ENCODE measurements around the gene MRPL17.

Gene MRPL17

DNA sequence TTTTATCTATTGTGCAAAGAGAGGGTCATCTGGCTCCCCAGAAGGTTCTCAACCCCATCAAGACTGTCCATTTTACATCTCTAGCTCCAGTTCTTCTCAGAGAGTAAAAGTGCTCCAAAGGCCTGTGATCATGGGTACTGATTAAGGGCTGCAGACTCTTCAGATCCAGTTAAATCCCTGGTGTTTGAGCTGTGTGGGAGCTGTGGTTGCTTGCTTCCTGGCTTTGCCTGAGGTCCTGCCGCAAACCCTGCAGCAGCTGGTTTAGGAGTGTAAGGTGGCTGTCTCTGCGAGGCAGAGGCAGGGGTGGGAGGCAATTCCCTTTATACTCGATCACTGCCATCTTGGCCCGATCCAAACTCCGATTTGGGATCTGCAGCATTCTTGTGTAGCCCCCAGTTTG, 1.2 kb downstream of the MRPL17 start:
- DNase-seq = no peak

- DNase-seq = no peak
Observed at GRCh38 chr11:6681505-6681904, 1.6 kb downstream of the MRPL17 start.

- no peak for DNase-seq
Observed at GRCh38 chr11:6677018-6677417, 6.1 kb downstream of the MRPL17 start.

GRCh38 chr11:6674862-6675261, 8.3 kb downstream of the MRPL17 start:
- DNase-seq = no peak

DNA sequence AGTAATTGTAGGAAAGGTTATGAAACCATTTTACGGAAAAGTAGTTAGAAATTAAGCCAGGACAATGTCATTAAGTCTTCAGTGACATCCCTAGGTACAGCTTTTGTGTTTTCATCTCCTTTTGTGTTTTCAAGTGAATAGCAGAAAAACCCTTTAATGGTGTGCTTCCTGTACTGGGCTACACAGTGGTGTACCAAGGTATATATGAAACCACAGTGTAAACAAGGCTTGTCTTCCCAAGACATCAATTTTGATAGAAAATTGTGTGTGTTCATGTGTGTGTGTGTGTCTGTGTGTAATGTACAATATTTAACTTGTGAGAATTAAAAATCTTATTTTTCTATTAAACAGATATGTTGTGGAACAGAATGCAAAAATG, 8.9 kb downstream of the MRPL17 start:
- DNase-seq = no peak

GRCh38 chr11:6673523-6674218, 9.5 kb downstream of the MRPL17 start:
- DNase-seq = no peak

DNA sequence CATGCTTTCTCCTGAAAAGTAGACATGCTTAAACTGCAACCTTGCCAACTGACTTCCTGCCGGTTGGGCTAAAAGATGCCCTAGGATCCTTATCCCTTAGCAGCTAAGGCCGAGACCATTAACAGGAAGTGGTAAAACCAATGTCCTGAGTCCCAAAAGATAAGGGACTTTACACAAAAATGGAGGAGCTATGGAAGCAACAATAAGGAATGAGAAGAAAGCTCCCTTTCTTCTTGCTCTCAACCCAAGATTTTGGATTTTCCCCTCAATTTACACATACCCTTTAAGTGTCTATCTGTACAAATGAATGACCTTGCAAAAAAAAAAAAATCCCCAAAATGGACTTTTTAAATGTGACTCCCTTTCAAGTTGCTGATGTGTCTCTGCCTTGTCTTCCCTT, 11.1 kb downstream of the MRPL17 start:
- DNase-seq = no peak

- DNase-seq = no peak
Observed at GRCh38 chr11:6670202-6670830, 12.8 kb downstream of the MRPL17 start.

DNA sequence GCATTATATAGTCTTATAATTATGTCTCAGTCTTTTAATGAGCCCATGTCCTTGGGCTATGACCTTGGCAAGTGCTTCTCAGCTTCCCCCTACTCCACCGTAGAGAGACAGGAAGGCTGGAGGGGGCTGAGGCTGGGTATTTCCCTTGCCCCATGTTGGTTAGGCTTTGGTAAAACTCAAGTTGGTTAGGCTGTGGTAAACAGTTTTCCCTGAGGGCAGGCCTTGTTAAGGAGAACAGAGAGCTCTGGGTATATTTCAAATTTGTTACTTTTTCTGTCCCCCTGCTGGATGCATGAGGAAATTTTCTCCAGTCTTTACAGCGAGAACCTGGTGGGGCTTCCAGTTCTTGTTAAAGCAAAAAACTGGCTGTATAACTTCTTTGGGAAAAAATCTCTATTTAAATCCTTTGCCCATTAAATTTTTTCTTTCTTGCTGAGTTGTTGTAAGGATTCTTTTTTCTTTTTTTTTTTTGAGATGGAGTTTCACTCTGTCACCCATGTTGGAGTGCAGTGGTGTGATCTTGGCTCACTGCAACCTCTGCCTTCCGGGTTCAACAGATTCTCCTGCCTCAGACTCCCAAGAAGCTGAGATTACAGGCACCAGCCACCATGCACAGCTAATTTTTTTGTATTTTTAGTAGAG, 15.3 kb downstream of the MRPL17 start:
- no peak for DNase-seq

- no peak for DNase-seq
Observed at GRCh38 chr11:6666302-6667183, 16.6 kb downstream of the MRPL17 start.

DNA sequence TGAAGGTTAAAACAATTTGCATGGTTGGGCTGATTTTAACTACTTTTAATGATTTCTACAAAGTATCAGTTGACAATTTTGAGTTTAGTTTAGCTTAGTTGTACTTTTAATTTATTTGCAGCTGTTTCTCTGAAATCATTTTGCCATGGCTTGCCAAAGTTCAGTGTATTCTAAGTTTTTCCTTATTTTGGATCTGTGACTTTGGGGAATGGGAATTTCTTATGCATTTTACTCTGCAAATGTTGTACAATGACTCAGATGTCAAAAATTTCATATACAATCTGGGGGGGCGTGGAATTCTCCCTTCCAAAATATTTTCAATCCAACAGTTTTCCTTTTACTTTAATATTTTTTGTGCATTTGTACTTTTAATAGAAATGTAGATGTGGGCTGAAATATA, 18.6 kb downstream of the MRPL17 start:
- DNase-seq = no peak

DNA sequence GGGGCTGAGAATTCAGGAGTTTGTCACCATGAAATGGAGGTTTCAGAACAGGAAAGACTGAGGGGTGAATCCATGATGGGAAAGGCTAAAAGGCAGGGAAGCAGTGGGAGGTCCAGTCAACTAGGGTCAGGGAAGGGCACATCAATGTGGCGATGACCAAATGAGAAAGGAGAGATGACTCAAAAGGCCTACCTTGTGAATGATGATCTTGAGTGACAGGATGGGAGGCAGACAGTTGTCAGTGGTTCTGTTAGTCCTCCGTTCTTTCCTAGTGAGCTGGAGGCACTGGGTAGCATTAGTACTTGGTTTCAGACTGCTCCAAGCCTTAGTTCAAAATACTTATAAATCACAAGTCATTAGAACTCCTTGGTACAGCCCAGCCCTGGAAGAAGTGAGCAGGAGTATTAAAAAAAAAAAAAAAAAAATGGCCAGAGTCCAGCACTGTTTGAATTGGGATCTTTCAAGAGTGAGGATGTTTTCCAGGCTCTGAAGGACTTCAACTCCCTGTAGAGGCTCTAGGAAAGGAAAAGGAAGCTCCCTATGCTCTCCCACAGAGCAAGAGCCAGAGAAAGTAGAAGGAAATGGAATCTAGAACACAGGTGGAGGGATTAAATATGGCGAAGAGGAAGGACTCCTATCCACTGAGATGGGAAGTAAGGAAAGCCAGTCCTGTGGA, 19.2 kb downstream of the MRPL17 start:
- no peak for DNase-seq

- DNase-seq = no peak
Observed at GRCh38 chr11:6660712-6661111, 22.4 kb downstream of the MRPL17 start.

GRCh38 chr11:6658647-6659046, 24.5 kb downstream of the MRPL17 start:
- DNase-seq = no peak

DNA sequence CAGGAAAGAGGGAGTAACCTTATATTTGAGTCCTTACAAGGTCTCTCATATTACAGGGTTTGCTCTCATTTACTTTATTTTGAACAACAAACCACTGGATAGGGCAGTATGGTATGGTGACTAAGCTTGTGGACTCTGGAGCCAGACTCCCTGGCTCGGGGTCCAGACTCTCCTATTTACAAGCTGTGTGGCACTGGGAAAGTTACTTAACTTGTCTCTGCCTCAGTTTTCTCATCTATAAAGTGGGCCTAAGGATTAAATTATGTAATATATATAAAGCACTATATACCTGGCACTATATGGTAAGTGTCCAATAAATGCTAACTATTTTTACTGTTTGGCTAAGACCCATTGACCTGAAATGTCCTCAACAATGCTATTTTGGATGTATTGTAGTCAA, 25.8 kb downstream of the MRPL17 start:
- no peak for DNase-seq

DNA sequence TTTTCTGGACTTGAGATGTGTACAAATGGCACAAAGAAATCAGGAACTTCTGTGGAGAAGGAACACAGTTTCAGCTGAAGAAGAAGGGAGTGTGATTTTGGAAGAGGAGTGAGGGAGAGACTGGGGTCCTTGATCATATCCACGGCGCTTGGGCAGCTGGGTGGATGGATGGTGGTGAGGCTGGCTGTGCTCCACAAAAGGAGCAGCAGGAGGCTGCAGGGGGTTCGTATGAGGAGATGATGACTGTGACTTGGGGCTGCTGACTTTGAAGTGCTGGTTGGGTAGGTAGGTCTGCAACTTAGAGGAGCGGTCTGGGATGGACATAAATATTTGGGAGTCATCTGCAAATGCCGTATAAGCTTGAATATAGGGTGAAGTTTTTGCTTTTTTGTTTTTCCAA, 26.2 kb downstream of the MRPL17 start:
- DNase-seq = no peak

DNA sequence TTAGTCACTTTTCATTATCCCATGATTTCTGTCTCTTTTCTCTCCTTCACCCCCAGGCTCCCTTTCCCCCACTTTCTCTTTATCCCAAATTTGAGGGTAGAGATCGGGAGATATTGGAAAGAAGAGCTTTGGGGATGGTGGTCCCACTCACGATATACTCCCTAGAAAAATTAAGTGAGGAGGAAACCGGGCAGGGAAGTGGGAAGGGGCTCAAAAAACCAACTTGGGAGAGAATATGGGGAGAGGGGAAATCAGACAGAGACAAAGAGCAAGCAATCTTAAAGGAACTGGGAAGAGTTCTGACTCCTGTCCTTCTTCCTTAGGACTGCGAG, 26.6 kb downstream of the MRPL17 start:
- DNase-seq = no peak

DNA sequence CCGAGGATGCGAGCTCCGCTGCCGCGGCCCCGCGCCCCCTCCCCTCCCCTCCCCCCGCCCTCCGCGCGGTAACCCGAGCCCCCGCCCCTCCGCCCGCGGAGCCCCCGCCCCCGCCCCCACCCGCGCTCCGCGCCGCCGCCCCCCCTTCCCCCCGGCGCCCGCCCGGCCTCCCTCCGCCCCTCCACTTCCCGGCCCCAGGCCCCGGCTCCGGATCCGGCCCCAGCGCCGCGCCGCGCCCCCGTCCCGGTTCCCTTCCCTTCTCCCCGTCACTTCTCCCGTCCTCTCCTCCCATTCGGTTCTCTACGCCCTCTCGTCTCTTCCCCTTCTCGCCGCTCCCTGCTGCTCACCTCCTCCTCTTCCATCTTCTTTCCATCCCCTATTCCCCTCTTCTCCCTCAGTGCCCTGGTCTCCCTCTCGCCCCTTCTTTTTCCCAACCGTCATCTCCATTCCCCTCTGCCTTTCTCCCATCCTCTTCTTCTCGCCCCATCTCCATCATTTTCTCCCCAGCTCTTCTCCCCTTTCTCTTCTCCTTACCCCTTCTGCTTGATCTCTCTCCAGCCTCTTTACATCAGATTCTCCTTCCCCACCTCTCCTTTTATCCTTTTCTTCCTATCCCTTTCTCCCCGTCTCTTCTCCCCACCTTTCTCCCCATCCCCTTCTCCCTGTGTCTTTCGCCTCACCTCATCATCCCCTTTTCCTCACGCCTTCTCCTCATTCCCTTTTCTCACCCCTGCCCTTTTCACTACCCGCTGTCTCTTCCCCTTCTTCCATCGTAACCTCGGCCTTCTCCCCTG, 27.2 kb downstream of the MRPL17 start, which contains the start of gene DCHS1:
Gene DCHS1 (minus strand): TSS at position 20 of the 794 bp plus-strand sequence. CDS start 14,196 bp downstream, outside the sequence.
- no peak for DNase-seq

- no peak for DNase-seq
Observed at GRCh38 chr11:6655020-6655789, 27.9 kb downstream of the MRPL17 start.

GRCh38 chr11:6654281-6655019, 28.7 kb downstream of the MRPL17 start:
- no peak for DNase-seq
